Right kidney (tissue), 9 donors: ENCODE measurements around the gene TMEM61.
A peak's percentile ranks its signal among the peaks of the same experiment; 100 is the strongest.
"Not testable (repeated sequence)": the region's sequence is repeated elsewhere in the genome, so short reads cannot be mapped to it uniquely, and the experiment has no call there.

Experiments
- DNase-seq: peaks from one replicate; pipeline ENCODE4 v3.0.0-alpha.2; 2016
- long read RNA-seq, 8 donors: transcript quantifications; one replicate each; lab custom pipeline, GENCODE V29; 2026

The TMEM61 gene
- long read RNA-seq, donor 1, partial matches to known transcripts: 0 of 2 reads
- long read RNA-seq, donor 1, other reads (novel, unspliced or antisense): 0 of 2 reads
- long read RNA-seq, donor 2: 0 reads
- long read RNA-seq, donor 3, partial matches to known transcripts: 0 of 1 reads
- long read RNA-seq, donor 3, other reads (novel, unspliced or antisense): 0 of 1 reads
- long read RNA-seq, donor 4: 0 reads
- long read RNA-seq, donor 5: 0 reads
- long read RNA-seq, donor 6, partial matches to known transcripts: 0 of 1 reads
- long read RNA-seq, donor 6, other reads (novel, unspliced or antisense): 0 of 1 reads
- long read RNA-seq, donor 7, partial matches to known transcripts: 0 of 2 reads
- long read RNA-seq, donor 7, other reads (novel, unspliced or antisense): 0 of 2 reads
- long read RNA-seq, donor 8, partial matches to known transcripts: 0 of 1 reads
- long read RNA-seq, donor 8, other reads (novel, unspliced or antisense): 0 of 1 reads

DNA sequence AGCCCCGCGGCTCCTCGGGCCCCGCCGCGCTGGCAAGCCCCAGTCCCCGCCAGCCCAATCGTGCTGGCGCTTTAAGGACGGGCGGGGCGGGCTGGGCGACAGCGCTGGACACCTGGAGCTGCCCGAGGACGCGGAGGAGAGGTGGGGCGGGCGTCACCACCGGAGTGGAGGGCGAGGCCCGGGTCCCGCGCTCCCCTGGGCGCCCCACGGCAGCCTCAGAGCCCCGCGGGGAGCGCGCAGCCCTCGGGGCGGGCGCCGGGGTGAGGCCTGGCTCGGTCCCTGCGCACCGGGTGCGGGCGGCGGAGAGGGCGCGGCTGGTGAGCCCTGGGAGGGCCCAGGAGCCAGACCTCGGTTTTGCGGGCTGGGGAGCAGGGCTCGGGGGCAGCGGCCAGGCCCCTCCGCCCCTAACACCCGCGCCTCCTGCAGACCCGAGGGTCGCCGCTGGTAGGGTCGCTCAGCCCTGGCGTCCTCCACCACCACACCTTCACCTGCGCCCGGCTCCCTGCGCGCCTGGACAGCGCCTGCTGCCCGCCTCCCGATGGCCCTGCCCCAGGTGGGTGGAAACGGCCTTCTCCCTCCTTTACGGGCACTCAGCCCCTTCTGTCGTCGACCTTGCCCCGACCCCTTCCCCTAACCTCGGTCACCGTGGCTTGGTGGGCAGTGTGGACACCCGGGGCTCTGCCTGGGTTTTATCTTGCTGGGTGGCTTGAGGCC, at the start of gene TMEM61:
Gene TMEM61 (plus strand): TSS at position 101 of the 714 bp plus-strand sequence. CDS start 438 bp downstream, at position 539.
- peak; percentile 63 for DNase-seq

DNA sequence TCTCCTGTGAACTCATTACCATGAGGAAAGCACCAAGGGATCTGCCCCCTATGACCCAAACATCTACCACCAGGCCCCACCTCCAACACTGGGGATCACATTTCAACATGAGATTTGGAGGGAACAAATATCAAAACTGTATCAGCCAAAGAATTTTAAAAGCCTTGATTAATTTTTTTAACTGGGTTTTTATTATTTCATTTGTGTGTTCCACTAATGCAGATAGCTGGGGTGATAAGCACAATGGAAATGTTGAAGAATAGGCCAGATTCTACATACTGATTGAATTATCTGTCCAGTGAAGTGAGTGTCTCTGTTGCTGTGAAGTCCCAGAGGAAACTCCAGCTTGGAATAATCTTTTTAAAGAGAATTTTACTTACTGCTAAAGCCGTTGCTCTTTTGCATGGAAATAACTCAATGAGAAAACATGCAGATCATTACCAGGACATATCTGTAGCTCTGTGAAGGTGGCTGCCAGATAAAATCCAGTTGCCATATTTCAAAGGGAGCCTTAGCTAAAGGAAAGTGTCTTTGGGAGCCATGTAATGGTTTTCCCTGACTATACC, 49.1 kb upstream of the TMEM61 start:
- no peak for DNase-seq

DNA sequence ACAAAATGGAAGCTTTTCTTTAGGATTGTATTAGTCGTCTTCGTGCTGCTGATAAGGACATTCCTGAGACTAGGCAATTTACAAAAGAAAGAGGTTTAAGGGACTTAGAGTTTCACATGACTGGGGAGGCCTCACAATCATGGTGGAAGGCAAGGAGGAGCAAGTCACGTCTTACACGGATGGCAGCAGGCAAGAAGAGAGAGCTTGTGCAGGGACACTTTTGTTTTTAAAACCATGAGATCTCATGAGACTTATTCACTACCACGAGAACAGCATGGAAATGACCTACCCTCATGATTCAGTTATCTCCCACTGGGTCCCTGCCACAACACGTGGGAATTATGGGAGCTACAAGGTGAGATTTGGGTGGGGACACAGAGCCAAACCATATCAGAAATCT, 46.3 kb upstream of the TMEM61 start:
- DNase-seq: not testable (repeated sequence)

DNA sequence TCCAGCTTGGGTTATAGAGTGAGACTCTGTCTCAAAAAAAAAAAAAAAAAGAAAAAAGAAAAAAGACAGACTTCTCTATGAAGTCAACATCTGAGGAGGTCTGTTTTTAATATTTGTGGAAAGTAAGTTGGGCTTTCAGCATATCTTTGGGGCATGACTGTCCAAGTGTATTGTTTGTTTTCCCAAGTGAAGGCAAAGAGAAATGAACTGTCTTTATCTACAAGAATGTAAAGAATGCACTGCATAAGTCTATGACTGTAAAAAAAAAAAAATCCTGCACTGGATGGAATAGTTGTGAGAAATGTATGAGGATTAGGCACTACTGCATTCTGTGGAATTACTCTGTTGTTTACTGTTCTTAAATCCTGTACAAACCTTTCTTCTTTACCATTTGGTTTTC, 45.6 kb upstream of the TMEM61 start:
- no peak for DNase-seq

DNA sequence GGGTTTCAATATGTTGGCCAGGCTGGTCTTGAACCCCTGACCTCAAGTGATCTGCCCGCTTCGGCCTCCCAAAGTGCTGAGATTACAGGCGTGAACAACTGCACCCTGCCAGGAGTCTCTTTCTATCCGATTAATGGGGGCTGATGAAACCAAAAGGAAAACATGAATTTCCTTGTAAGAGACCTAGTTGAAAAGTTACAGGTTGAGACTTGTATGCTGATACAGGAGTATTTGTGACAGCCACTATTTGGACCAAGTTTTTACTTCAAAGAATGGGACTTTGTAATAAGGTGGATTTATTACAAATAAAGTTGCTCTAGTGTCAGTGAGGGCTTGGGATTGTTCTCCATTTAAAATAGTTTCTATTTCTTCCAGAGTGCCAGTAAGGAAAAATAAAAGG, 43.6 kb upstream of the TMEM61 start:
- no peak for DNase-seq

DNA sequence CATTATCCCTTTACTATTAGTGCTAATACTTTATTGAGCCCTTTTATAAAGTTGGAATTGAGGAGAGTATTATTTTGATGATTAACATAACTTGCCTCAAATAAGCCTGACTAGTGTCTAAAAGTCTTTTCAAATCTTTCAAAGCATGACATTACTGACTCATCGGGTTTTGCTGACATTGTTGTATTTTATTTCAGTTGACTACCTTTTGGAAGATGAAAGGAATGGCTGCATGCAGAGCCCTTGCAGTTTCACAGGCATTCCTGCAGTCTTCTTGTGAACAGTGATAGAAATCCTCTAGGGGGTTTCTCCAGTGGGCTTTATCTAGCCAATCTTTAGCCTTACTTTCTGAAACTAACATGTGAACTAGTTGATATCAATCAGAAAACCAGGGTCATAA, 43.0 kb upstream of the TMEM61 start:
- no peak for DNase-seq

DNA sequence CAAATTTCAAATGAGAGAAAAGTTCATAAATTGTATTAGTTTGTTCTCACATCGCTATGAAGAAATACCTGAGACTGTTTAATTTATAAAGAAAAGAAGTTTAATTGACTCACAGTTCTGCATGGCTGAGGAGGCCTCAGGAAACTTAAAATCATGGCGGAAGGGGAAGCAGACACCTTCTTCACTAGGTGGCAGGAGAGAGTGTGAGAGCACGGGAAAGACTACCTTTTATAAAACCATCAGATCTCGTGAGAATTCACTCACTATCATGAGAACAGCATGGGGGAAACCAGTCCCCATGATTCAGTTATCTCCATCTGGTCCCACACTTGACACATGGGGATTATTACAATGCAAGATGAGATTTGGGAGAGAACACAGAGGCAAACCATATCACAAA, 41.5 kb upstream of the TMEM61 start:
- DNase-seq: not testable (repeated sequence)

DNA sequence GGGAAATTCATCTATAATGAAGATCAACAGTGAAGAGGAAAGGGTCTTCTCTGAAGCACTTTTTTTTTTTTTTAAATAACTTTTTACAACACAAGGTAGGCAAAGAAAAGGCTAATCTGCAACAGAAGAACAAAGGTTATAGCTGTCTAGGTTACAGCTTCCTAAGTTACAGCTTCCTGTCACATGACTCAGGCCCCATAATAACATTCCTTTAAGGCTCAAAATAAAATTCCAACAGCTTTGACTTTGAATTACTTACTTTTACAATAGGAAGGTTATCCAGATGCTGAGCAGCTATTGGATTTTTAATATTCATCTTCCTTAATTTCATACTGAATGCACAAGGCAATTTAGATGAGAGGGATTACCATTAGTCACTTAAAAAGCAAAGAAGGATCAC, 40.4 kb upstream of the TMEM61 start:
- no peak for DNase-seq

DNA sequence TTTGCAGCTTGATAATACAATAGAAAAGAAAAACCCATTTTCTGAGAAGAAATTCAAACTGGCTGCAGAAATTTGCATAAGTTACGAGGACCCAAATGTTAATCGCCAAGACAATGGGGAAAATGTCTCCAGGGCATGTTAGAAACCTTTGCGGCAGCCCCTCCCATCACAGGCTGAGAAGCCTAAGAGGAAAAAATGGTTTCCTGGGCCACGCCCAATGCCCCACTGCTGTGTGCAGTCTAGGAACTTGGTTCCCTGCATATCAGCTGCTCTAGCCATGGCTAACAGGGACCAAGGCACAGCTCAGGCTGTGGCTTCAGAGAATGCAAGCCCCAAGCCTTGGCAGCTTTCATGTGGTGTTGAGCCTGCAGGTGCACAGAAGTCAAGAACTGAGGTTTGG, 37.5 kb upstream of the TMEM61 start:
- DNase-seq: no peak

DNA sequence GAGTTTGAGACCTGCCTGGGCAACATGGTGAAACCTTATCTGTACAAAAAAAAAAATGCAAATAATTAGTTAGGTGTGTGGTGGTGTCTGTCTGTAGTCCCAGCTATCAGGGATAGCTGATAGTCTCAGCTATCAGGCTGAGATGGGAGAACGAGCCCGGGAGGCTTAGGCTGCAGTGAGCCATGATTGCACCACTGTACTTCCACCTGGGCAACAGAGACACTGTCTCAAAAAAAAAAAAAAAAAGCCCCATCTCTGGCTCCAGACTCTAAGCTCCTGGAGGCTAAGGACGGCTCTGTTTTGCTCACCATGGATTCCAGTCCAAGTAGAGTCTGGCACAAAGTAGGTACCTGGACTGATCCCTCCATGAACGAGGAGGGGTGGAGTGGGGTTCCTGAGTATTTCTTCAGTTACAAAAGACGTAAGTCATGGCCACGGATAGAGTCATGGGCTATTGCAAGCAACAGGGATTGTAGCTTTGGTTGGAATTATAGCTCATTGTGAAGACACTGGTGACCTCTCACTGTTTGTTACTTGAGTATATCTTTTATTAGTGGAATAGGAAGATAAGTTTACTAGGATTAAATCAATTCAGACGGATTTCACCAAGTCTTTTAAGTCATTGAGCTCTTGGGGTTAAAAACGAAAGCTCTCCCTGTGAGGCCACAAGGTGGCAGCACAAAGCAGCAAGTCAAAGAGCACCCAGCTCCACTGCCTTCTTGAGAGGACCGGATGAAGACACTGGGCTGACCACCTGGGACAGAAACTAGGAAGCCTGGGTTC, 35.6 kb upstream of the TMEM61 start:
- DNase-seq: peak; percentile 35

DNA sequence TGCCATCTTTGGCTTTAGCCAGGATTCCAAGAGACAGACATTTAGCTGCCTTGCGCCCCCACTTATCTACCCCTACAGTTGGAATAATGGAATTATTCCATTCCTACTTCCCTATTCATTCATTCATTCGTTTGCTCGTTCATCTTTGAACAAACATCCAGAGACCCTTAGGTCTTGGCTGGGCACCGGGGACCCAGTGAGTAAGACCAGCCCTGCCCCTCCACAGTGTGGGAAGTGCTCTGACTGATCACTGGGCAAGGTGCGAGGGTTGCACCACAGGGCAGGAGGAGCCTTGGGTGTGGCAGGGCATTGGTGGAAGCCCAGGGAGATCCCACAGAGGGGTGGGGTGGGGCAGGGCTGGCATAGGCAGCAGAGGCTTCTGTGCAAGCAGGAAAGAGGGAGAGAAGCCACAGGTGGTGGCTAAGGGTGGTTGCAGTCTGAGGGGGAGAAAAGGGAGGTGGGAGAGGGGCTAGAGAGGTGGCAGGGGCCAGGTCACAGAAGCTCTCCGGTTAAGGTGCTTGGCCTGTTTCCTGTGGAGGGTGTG, 35.0 kb upstream of the TMEM61 start:
- DNase-seq: no peak

DNA sequence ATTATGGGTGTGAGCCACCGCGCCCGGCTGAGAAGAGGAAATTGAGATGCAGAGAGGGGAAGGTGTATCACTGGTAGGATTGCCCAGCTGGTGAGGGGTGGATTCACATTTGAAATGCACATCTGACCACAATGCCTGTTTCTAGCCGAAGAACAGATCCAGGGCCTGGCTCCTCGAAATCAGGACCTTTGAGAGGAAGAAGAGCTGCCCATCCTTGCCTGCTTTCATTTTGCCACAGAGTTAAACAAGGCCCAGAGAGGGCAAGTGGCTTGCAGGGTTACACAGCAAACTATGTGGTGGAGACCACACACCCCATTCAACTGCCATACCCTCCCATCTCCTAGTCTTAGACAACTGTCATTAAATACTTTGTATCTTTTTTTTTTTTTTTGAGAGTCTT, 32.9 kb upstream of the TMEM61 start:
- no peak for DNase-seq

DNA sequence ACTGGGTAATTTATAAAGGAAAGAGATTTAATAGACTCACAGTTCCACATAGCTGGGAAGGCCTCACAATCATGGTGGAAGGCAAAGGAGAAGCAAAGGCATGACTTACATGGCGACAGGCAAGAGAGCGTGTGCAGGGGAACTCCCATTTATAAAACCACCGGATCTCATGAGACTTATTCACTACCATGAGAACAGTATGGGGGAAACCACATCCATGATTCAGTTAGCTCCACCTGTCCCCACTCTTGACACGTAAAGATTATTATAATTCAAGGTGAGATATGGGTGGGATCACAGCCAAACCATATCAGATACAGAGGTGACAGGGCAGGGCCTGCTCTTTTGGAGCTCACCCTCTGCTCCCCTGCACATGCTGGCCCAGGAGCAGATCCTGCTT, 31.4 kb upstream of the TMEM61 start:
- no peak for DNase-seq

DNA sequence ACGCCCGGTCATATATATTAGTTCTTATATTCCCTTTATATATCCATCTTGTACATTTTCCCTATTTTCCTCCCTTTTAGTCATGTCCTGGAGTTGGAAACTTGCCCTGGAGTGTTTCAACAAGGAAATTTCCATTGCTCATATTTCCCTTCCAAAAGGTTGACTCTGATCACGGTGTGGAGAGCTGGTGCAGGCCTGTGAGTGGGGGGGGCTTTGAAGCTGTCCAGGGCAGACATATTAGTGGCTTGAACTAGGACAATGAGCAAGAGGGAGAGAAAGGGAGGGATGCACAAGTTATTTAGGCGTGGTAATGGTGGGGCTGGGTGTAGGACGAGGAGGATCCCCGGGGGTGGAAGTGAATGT, 30.4 kb upstream of the TMEM61 start:
- no peak for DNase-seq

DNA sequence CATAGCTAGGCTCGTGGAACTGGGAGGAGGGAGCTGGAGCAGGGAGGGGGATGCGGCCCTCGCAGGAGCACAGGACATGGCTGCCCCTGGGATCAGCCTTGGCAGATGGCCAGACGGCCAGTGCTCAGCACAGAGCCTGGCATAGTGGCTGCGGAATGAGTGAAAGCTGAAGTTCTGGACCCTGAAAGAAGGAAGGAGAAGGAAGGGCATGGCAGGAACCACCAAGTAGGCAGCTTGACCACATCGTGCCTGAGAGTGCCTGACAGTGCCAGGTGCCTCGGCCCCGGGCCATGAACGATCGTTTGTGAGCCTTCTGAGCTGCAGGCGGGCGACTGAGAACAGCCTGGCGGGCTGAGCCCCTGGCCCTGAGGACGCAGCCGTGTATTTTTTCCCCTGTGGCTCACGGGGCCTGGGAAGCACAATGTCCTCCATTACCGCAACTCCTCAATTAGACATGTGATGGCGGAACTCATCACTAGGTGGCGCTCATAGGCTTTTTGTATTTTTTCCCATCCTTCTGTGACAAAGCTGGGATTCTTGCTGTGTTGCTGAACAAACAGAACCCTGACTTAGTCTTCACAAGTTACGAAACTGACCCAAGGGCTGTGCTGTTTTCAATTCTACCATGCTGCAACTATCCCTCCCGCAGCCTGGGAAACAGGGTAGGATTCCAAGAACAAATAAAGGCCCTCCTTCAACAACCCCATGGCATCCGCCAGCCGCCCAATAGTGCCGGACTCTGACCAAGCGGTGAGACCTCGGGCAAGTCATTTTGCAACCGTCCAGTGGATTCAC, 29.9 kb upstream of the TMEM61 start:
- DNase-seq: peak; percentile 78

DNA sequence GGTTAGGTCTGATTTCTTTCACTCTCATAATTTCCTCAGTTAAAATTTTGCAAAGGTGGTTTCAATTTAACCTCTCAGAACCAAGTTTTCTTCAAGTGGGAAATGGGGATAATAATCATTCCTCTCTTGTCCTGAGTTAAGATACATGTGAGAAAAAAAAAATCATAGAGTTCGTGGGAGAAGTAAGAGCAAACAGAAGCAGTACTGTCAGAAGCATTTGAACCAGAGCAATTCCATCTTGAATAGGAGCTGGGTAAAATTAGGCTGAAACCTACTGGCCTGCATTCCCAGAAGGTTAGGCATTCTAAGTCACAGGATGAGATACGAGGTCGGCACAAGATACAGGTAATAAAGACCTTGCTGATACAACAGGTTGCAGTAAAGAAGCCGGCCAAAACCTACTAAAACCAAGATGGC, 28.6 kb upstream of the TMEM61 start:
- DNase-seq: no peak

DNA sequence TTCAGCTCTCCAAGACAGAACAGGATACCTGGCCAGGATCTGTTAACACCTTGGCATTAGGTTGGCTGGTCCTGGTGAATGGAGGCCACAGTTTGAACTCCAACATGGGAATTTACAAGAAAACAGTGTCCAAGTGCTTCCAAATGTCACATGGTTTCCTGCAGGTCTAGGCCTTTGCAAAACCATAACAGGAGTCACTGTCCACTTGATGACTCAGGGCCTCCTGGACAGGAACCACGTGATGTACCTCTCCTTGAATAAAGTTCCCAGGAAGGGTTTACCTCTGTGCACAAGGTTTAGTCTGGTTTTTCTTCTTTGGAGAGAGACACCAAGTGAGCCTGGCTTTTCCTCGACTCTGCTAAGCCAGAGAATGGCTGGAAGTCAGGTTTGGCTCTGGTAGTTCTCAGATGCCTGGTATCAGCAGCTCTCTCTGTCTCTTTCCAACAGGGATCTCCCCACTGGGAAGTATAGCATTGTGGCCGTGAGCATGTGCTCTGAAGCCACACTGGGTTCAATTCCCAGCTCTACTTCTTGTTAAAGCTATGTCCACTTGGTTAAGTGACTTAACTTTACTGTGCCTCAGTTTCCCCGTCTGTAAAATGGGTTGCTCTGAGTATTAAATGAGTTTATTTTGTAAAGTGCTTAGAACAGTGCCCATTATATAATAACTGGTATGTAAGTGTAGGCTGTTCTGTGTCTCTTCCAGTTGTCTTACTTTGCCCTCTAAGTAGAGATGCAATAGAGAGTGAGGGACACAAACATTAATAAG, 27.3 kb upstream of the TMEM61 start:
- DNase-seq: no peak

DNA sequence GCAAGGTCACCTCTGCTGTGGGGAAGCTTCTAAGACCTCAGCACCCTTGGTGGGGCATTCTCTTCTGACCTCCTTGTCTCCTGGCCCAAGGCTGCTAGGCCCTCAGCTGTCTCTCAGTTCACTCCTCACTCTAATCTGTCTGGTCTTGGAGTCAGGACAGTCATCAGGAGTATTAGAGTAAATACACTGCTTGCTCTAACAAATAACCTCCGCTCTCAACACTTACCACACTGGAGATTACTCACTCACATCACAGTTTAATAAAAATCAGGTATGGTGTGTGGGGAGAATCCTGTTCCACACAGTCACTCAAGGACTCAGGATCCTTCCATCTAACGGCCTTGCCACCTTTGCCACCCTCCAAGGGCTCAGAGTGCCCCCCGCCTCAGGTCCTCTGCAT, 26.6 kb upstream of the TMEM61 start:
- DNase-seq: no peak

DNA sequence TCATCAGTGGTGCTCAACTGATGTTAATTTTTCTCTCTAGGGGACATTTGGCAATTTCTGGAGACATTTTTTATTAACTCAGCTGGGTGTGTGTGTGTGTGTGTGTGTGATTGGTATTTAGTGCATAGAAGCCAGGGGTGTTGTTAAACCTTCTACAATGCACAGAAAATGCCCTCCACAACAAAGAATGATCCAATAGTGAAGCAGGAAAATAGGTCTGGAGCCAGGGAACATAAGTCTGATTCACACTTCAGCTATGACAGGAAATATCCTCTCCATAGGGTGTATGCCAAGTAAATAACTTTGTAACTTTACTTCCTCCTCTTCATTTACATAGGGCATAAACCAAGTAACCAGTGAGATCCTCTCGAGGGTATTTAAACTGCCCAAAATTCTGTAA, 25.1 kb upstream of the TMEM61 start:
- no peak for DNase-seq

DNA sequence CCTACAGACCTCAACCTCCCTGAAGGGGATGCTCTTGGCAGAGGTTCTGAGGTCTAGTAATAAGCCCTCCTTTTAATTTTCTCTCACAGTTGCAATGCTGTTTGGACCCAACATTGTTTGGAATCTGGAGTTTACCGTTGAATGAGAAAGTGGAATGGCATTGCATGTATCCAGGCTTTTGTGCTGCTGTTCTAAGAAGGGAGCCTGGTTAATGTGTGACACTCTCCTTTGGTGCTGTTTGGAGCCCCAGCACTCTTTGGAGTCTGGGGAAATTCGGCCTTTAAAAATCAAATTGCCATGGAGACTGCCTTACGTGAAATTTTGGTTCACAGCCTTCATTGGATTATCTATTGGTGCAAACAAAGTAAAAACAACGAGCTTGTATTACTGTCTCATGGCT, 23.7 kb upstream of the TMEM61 start:
- no peak for DNase-seq

DNA sequence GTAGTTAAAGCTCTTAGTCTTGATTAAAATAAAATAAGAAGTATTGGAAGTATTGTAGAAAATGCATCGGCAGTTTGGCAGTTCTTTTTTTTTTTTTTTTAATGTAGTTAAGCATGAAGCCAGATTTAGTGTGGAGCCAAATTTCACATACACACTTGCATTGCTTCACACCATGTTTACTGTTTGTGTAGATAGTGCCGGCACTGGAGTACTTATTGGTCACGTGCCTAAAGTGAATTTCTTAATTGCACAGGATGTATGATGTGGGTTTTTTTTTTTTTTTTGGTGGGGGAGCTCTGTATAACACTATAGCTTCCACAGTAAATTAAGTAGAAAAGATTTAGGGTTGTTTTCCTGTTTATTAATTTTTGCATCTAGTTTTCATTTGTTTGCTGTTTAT, 21.2 kb upstream of the TMEM61 start:
- DNase-seq: no peak
